ENCODE measurements around the gene AGPAT2.

AGPAT2 gene

GRCh38 chr9:136675477-136676296, 11.6 kb downstream of the AGPAT2 start:
- H3K27ac ChIP-seq = no peak overlapping the region
- TF ChIP-seq, protein P1, sequence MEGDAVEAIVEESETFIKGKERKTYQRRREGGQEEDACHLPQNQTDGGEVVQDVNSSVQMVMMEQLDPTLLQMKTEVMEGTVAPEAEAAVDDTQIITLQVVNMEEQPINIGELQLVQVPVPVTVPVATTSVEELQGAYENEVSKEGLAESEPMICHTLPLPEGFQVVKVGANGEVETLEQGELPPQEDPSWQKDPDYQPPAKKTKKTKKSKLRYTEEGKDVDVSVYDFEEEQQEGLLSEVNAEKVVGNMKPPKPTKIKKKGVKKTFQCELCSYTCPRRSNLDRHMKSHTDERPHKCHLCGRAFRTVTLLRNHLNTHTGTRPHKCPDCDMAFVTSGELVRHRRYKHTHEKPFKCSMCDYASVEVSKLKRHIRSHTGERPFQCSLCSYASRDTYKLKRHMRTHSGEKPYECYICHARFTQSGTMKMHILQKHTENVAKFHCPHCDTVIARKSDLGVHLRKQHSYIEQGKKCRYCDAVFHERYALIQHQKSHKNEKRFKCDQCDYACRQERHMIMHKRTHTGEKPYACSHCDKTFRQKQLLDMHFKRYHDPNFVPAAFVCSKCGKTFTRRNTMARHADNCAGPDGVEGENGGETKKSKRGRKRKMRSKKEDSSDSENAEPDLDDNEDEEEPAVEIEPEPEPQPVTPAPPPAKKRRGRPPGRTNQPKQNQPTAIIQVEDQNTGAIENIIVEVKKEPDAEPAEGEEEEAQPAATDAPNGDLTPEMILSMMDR (IDR thresholded peaks at IDR 0.05) = no peak
- no peak for TF ChIP-seq ZFX (IDR thresholded peaks at IDR 0.05; ENCODE audit: borderline replicate concordance)

DNA sequence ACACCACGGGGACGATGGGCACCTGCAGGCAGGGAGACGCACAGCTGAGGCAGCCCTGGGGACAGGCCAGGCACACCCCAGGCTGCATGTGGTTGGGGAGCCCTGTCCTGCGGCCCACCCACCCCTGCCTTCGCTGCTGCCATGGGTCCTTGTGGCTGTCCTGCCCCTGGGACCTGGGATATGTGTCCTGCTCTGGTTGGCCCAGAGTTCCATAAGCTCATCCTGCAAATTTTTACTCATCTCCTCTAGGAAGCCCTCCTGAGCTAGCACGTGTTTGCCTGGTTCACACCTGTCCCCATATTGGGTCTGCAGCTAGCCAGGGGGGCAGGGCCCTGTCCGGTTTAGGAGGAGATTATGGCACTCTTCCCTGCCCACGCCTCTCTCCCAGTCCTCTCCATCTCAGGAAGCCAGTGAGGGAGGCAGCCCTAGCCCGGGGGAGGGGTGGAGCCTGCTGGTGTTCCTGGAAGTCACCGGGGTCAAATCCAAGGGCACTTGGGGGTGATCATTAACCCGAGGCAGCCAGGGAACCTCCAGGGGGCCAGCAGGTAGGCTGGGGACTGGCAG, 12.4 kb downstream of the AGPAT2 start:
- H3K27ac ChIP-seq = no peak overlapping the region
- TF ChIP-seq ZFX (IDR thresholded peaks at IDR 0.05; ENCODE audit: borderline replicate concordance) = no peak
- TF ChIP-seq, protein P1 (IDR thresholded peaks at IDR 0.05) = no peak

DNA sequence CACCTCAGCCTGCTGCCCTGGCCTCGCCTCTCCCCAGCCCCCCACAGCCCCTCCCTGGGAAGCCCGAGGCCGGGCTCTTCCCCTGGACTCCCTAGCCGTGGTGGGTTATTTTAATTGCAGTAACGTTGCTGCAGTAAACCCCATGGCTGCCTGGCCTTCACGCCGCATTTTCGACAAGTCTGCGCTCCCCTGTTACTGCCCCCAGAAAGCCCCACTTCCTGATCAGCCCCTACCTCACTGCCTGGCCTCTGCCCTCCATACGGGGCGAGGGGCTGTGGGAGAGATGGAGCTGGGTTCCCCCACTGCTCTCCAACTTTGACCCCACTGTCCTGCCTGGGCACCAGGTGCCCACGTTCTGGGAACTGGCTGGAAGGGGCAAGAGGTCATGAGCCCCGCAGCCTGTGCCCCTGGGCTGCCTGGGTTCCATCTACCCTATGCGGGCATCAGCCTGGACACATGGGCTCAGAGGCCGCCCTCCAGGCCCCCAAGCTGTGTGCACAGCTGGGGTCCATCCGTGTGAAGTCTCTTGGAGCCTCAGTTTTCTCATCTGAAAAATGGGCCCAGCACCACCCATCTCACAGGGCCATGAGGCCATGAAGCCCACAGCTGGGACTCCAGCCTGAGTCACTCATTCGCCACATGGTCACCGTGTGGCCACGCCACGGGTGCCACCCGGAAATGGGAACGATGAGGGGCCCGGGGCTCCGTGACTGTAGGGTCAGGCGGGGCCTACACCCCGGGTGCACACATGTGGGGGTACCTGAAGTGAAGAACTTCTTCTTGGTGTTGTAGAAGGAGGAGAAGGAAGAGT, 13.1 kb downstream of the AGPAT2 start:
- no peak for TF ChIP-seq ZFX (IDR thresholded peaks at IDR 0.05; ENCODE audit: borderline replicate concordance)
- TF ChIP-seq, protein P1 (IDR thresholded peaks at IDR 0.05) = no peak
- no peak overlapping the region for H3K27ac ChIP-seq

- no peak for TF ChIP-seq ZFX (IDR thresholded peaks at IDR 0.05; ENCODE audit: borderline replicate concordance)
- TF ChIP-seq, protein P1 (IDR thresholded peaks at IDR 0.05) = no peak
- H3K27ac ChIP-seq = no peak overlapping the region
These were observed 13.9 kb downstream of the AGPAT2 start for GRCh38 chr9:136673088-136673974.

- H3K27ac ChIP-seq = no peak overlapping the region
- TF ChIP-seq, protein P1 (IDR thresholded peaks at IDR 0.05) = no peak
- TF ChIP-seq ZFX (IDR thresholded peaks at IDR 0.05; ENCODE audit: borderline replicate concordance) = no peak
These were observed 14.7 kb downstream of the AGPAT2 start for GRCh38 chr9:136672431-136673087.

DNA sequence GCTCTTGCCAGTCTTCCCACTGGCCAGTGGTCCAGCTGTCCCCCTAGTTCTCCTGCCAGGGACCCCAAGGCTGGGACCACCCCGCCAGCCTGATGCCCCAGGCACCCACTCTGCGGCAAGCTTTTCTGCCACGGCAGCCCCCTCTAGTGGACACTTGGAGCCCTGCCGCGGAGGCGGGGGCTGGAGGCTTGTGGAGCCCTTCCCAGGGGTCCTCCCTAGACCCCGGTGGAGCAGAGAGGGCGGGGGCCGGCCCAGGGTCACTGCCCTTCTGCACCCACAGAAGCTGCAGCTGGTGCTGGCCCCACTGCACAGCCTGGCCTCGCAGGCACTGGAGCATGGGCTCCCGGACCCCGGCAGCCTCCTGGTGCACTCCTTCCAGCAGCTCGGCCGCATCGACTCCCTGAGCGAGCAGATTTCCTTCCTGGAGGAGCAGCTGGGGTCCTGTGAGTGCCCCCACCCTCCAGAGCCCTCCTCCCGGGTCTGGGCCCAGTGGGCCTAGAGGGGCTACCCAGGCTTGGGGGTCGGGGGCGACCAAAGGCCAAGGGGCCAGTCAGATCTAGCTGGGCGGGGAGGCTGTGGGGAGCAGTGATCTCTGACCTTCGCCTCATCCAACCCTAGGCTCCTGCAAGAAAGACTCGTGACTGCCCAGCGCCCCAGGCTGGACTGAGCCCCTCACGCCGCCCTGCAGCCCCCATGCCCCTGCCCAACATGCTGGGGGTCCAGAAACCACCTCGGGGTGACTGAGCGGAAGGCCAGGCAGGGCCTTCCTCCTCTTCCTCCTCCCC, 15.4 kb downstream of the AGPAT2 start:
- no peak overlapping the region for H3K27ac ChIP-seq
- TF ChIP-seq, protein P1 (IDR thresholded peaks at IDR 0.05) = peak; percentile 96
- TF ChIP-seq ZFX (IDR thresholded peaks at IDR 0.05; ENCODE audit: borderline replicate concordance) = no peak

Measured in 22Rv1 (cell line).